Left renal pelvis (tissue), 4 donors: ENCODE data around the gene SLC7A14. TPM values are rescaled to one million over a fixed set of nuclear protein-coding genes. Genes with fewer than 3 reads are reported as not detected.
A peak's percentile ranks its signal among the peaks of the same experiment; 100 is the strongest.
"Not testable (repeated sequence)": the region's sequence is repeated elsewhere in the genome, so short reads cannot be mapped to it uniquely, and the experiment has no call there.

ENCODE experiments used
- DNase-seq, 4 donors: peaks; one replicate each; pipeline ENCODE4 v3.0.0-alpha.2; 2013; ENCODE audit warnings: low read depth in 4 of 4, low spot score in 3 of 4
- polyA plus RNA-seq, 4 donors: library from polyadenylated mRNA; unstranded; fragments of 120-200 nt; gene quantifications; one replicate each; pipeline ENCODE4 v1.2.1, GENCODE V29; 2013; ENCODE audit not compliant: insufficient read length in 4 of 4

Gene SLC7A14
- polyA plus RNA-seq, 4 donors, result 1.3 to 3.1 (median 2.5) TPM

- no peak for DNase-seq
Observed at GRCh38 chr3:170598091-170598502, 12.2 kb upstream of the SLC7A14 start.

- no peak for DNase-seq
Observed at GRCh38 chr3:170594528-170594927, 8.7 kb upstream of the SLC7A14 start.

GRCh38 chr3:170593634-170594033 lies 7.8 kb upstream of the SLC7A14 start:
- DNase-seq, result no peak

GRCh38 chr3:170589113-170589512 lies 3.2 kb upstream of the SLC7A14 start:
- no peak for DNase-seq

- no peak for DNase-seq
Observed at GRCh38 chr3:170585008-170585936, 603 bp downstream of the SLC7A14 start.

GRCh38 chr3:170584585-170585007 lies 1.3 kb downstream of the SLC7A14 start:
- peak; percentile 53 to 80 (median 61) for DNase-seq

GRCh38 chr3:170579646-170580045 lies 6.2 kb downstream of the SLC7A14 start:
- no peak for DNase-seq

- DNase-seq, result no peak
Observed at GRCh38 chr3:170572665-170573253, 13.1 kb downstream of the SLC7A14 start.

- DNase-seq, result not testable (repeated sequence)
Observed at GRCh38 chr3:170567598-170567997, 18.3 kb downstream of the SLC7A14 start.

GRCh38 chr3:170566413-170566812 lies 19.5 kb downstream of the SLC7A14 start:
- no peak for DNase-seq

- DNase-seq, result no peak
Observed at GRCh38 chr3:170565495-170565894, 20.4 kb downstream of the SLC7A14 start.

- no peak for DNase-seq
Observed at GRCh38 chr3:170564664-170565063, 21.2 kb downstream of the SLC7A14 start.

- DNase-seq, result no peak
Observed at GRCh38 chr3:170563712-170564423, 22.0 kb downstream of the SLC7A14 start.

GRCh38 chr3:170562080-170562479 lies 23.8 kb downstream of the SLC7A14 start:
- DNase-seq, result no peak

GRCh38 chr3:170560717-170561382 lies 25.0 kb downstream of the SLC7A14 start:
- no peak for DNase-seq

- no peak for DNase-seq
Observed at GRCh38 chr3:170560296-170560695, 25.6 kb downstream of the SLC7A14 start.

GRCh38 chr3:170558427-170558826 lies 27.4 kb downstream of the SLC7A14 start:
- no peak for DNase-seq

- no peak for DNase-seq
Observed at GRCh38 chr3:170555329-170555728, 30.5 kb downstream of the SLC7A14 start.

GRCh38 chr3:170553788-170554757 lies 31.8 kb downstream of the SLC7A14 start:
- DNase-seq, result no peak

- no peak for DNase-seq
Observed at GRCh38 chr3:170551252-170551651, 34.6 kb downstream of the SLC7A14 start.
